ENCODE results near the gene RNF222. TPM values are rescaled to one million over a fixed set of nuclear protein-coding genes. Genes with fewer than 3 reads are reported as not detected.

RNF222 gene
- total RNA-seq, 1 donor from 2014 or later: 2.5 TPM

- no peaks in the 10 kb centered on the region for H3K36me3 ChIP-seq
Observed at GRCh38 chr17:8409966-8410882, 12.6 kb upstream of the RNF222 start.

GRCh38 chr17:8408371-8408770 is 10.7 kb upstream of the RNF222 start:
- H3K27ac ChIP-seq: no peak overlapping the region
- no peaks in the 10 kb centered on the region for H3K9me3 ChIP-seq
- H3K4me1 ChIP-seq: peaks cover 9% of the 10 kb centered on the region
- no peaks in the 10 kb centered on the region for H3K36me3 ChIP-seq
- no peak for DNase-seq (ENCODE audit: extremely low spot score in 2 of 2)
- intact Hi-C loops (cut with DNase I): no loop called here
- no peak overlapping the region for H3K4me3 ChIP-seq
- no peak for TF ChIP-seq POLR2AphosphoS5 (IDR thresholded peaks at IDR 0.05; ENCODE audit: insufficient read depth in 1 of 2, low read depth in 1 of 2)
- H3K27me3 ChIP-seq: no peaks in the 10 kb centered on the region

More at GRCh38 chr17:8409966-8410882, 12.6 kb upstream of the RNF222 start:
- no peak overlapping the region for H3K4me3 ChIP-seq
- no peak overlapping the region for H3K27ac ChIP-seq
- no peaks in the 10 kb centered on the region for H3K27me3 ChIP-seq
- H3K9me3 ChIP-seq: no peaks in the 10 kb centered on the region
- TF ChIP-seq POLR2AphosphoS5 (IDR thresholded peaks at IDR 0.05; ENCODE audit: insufficient read depth in 1 of 2, low read depth in 1 of 2): peak in 1 of 2 donors; percentile 54
- TF ChIP-seq CTCF (IDR thresholded peaks at IDR 0.05): peak; percentile 56 to 90 (median 89)
- no peak for TF ChIP-seq POLR2A (IDR thresholded peaks at IDR 0.05)
- peaks cover 9% of the 10 kb centered on the region for H3K4me1 ChIP-seq
- intact Hi-C loops (cut with DNase I): loop anchor here (10.0 kb wide), 1 partner anchor 335 kb away; the partner anchor contains the start of gene CCDC42
- DNase-seq (ENCODE audit: extremely low spot score in 2 of 2): no peak

GRCh38 chr17:8406174-8406573 is 8.5 kb upstream of the RNF222 start:
- no peak overlapping the region for H3K4me3 ChIP-seq
- H3K27ac ChIP-seq: no peak overlapping the region
- TF ChIP-seq POLR2A (IDR thresholded peaks at IDR 0.05): no peak
- no peak for TF ChIP-seq CTCF (IDR thresholded peaks at IDR 0.05)
- TF ChIP-seq POLR2AphosphoS5 (IDR thresholded peaks at IDR 0.05; ENCODE audit: insufficient read depth in 1 of 2, low read depth in 1 of 2): no peak
- H3K9me3 ChIP-seq: no peaks in the 10 kb centered on the region
- DNase-seq (ENCODE audit: extremely low spot score in 2 of 2): no peak
- intact Hi-C loops (cut with DNase I): no loop called here
- H3K4me1 ChIP-seq: peaks cover 9% of the 10 kb centered on the region
- H3K36me3 ChIP-seq: no peaks in the 10 kb centered on the region
- no peaks in the 10 kb centered on the region for H3K27me3 ChIP-seq

- Histone ChIP-seq H3K9me3 (no peaks in the 10 kb centered on the region), H3K27ac (no peak overlapping the region), H3K27me3 (no peaks in the 10 kb centered on the region), H3K4me1 (peaks cover 8% of the 10 kb centered on the region), H3K36me3 (no peaks in the 10 kb centered on the region), H3K4me3 (no peak overlapping the region)
- TF ChIP-seq POLR2AphosphoS5 (IDR thresholded peaks at IDR 0.05; ENCODE audit: insufficient read depth in 1 of 2, low read depth in 1 of 2) (no peak), POLR2A (IDR thresholded peaks at IDR 0.05) (no peak), CTCF (IDR thresholded peaks at IDR 0.05) (no peak)
- intact Hi-C loops (cut with DNase I): no loop called here
- no peak for DNase-seq (ENCODE audit: extremely low spot score in 2 of 2)
Observed at GRCh38 chr17:8405499-8406016, 7.9 kb upstream of the RNF222 start.

- Histone ChIP-seq H3K36me3 (no peaks in the 10 kb centered on the region), H3K9me3 (no peaks in the 10 kb centered on the region), H3K4me1 (no peaks in the 10 kb centered on the region), H3K27ac (no peak overlapping the region), H3K4me3 (no peak overlapping the region), H3K27me3 (no peaks in the 10 kb centered on the region)
- TF ChIP-seq CTCF (IDR thresholded peaks at IDR 0.05) (no peak), POLR2AphosphoS5 (IDR thresholded peaks at IDR 0.05; ENCODE audit: insufficient read depth in 1 of 2, low read depth in 1 of 2) (no peak), POLR2A (IDR thresholded peaks at IDR 0.05) (no peak)
- DNase-seq (ENCODE audit: extremely low spot score in 2 of 2): no peak
- intact Hi-C loops (cut with DNase I): no loop called here
Observed at GRCh38 chr17:8402921-8403536, 5.4 kb upstream of the RNF222 start.
